Type B pancreatic cell (in vitro differentiated cells): ENCODE measurements around the gene ATG9B. TPM values are rescaled to one million over a fixed set of nuclear protein-coding genes. Genes with fewer than 3 reads are reported as not detected.

Source experiments
- DNase-seq: peaks from one replicate; pipeline ENCODE4 v3.0.0; 2021; ENCODE audit warnings: mixed read lengths; ENCODE audit not compliant: unreplicated experiment; ENCODE audit errors: extremely low spot score
- H3K27ac Mint-ChIP-seq: 2 replicates; pipeline ENCODE4 v1.8.0; 2021; ENCODE audit warnings: mild to moderate bottlenecking, mixed read lengths
- H3K27me3 Mint-ChIP-seq: 2 replicates; pipeline ENCODE4 v1.8.0; 2021; ENCODE audit warnings: mixed read lengths
- H3K36me3 Mint-ChIP-seq: 2 replicates; pipeline ENCODE4 v1.8.0; 2021; ENCODE audit warnings: mixed read lengths
- H3K4me1 Mint-ChIP-seq: one replicate; pipeline ENCODE4 v1.8.0; 2021; ENCODE audit warnings: mixed read lengths; ENCODE audit not compliant: unreplicated experiment
- H3K4me3 Mint-ChIP-seq: 2 replicates; pipeline ENCODE4 v1.8.0; 2021; ENCODE audit warnings: mild to moderate bottlenecking, mixed read lengths
- H3K9me3 Mint-ChIP-seq: 2 replicates; pipeline ENCODE4 v1.8.0; 2021; ENCODE audit warnings: mixed read lengths
- total RNA-seq: library from RNA; stranded (reverse); gene quantifications from 2 replicates; pipeline ENCODE4 v1.2.1, GENCODE V29; 2021; ENCODE audit warnings: low replicate concordance
- TF ChIP-seq, protein P1 (sequence below): fragments of 200-600 bp; sonication (generic); conservative IDR thresholded peaks from 2 replicates; pipeline ENCODE4 v1.5.0; 2021; ENCODE audit warnings: antibody characterized with exemption, mild to moderate bottlenecking

Gene ATG9B
- total RNA-seq, 1 donor from 2014 or later, result 33.8 TPM

DNA sequence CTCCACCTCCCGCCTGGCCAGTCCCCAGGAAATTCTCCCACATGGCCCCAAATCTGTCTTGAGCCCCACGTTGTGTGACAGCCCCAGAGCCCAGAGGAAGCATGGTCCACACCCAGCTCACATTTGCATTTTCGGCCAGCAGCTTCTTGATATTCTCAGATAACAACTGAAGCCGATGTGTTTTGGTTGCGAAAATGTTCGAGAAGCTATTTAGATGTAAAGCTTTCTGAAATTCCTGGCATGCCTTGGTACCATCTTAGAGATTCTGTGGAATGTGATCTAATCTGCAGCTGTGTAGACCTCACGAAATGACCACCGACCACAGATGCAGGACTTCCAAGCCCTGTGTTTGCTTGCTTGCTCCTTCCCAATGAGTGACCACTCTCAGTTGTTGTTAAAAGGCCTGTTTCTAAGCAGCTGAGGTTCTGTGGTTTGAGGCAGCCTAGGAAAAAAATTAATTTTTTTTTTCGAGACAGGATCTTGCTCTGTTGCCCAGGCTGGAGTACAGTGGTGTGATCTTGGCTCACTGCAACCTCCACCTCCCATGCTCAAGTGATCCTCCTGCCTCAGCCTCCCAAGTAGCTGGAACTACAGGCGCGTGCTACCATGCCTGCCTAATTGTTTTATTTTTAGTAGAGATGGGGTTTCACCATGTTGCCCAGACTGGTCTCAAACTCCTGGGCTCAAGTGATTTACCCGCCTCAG lies 43.9 kb upstream of the ATG9B start:
- peaks cover 3% of the 10 kb centered on the region for H3K4me1 Mint-ChIP-seq
- no peak overlapping the region for H3K27ac Mint-ChIP-seq
- no peaks in the 10 kb centered on the region for H3K9me3 Mint-ChIP-seq
- DNase-seq, result no peak
- H3K27me3 Mint-ChIP-seq, result no peaks in the 10 kb centered on the region
- H3K36me3 Mint-ChIP-seq, result peaks cover 3% of the 10 kb centered on the region
- TF ChIP-seq, protein P1, sequence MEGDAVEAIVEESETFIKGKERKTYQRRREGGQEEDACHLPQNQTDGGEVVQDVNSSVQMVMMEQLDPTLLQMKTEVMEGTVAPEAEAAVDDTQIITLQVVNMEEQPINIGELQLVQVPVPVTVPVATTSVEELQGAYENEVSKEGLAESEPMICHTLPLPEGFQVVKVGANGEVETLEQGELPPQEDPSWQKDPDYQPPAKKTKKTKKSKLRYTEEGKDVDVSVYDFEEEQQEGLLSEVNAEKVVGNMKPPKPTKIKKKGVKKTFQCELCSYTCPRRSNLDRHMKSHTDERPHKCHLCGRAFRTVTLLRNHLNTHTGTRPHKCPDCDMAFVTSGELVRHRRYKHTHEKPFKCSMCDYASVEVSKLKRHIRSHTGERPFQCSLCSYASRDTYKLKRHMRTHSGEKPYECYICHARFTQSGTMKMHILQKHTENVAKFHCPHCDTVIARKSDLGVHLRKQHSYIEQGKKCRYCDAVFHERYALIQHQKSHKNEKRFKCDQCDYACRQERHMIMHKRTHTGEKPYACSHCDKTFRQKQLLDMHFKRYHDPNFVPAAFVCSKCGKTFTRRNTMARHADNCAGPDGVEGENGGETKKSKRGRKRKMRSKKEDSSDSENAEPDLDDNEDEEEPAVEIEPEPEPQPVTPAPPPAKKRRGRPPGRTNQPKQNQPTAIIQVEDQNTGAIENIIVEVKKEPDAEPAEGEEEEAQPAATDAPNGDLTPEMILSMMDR, result no peak
- no peak overlapping the region for H3K4me3 Mint-ChIP-seq

DNA sequence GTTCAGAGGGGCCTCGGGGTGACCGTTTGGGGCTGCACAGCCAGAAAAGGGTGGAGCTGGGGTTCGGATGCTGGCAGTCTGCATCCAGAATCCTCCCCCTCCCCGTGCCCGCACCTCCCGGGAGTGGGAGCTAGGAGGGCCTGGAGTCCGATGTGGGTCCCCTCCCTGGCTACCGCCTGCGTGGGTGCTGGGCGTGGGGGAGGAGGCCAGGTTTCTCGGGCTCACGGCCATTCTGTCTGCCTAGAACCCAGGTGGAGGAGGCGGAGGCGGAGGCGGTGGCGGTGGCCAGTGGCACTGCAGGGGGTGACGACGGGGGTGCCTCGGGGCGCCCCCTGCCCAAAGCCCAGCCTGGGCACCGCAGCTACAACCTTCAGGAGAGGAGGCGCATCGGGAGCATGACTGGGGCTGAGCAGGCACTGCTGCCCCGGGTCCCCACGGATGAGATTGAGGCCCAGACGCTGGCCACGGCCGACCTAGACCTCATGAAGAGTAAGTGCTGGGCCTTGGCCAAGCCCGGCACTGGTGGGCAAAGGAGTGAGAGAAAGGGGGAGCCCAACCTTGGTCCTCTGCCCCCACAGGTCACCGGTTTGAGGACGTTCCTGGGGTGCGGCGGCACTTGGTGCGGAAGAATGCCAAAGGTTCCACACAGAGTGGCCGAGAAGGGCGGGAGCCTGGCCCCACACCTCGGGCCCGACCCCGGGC lies 42.1 kb upstream of the ATG9B start:
- Mint-ChIP-seq H3K36me3 (peaks cover 3% of the 10 kb centered on the region), H3K27me3 (no peaks in the 10 kb centered on the region), H3K4me3 (no peak overlapping the region), H3K9me3 (no peaks in the 10 kb centered on the region), H3K27ac (no peak overlapping the region), H3K4me1 (peaks cover 10% of the 10 kb centered on the region)
- TF ChIP-seq, protein P1, result no peak
- DNase-seq, result no peak

DNA sequence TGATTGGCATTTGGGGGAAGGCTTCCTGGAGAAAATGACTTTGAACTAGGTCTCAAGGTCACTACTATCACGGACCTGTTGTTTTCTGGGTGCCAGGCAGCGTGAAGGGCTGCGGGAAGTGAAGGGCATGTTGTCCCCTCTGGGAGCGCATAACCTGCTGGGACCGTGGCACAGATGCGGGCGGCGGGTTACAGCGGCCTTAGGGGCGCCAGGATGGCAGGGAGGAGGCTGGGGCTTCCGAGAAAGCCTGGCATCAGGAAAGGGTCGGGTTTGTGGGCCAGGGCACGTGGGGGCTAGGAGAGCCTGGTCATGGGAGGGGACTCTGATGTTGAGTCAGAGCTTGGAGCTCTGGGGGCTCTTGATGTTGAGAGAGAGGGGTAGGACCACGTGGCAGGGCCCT lies 41.2 kb upstream of the ATG9B start:
- no peaks in the 10 kb centered on the region for H3K27me3 Mint-ChIP-seq
- no peaks in the 10 kb centered on the region for H3K9me3 Mint-ChIP-seq
- no peak overlapping the region for H3K4me3 Mint-ChIP-seq
- no peak for DNase-seq
- no peak overlapping the region for H3K27ac Mint-ChIP-seq
- H3K4me1 Mint-ChIP-seq, result peaks cover 15% of the 10 kb centered on the region
- H3K36me3 Mint-ChIP-seq, result peaks cover 3% of the 10 kb centered on the region
- TF ChIP-seq, protein P1, result no peak

DNA sequence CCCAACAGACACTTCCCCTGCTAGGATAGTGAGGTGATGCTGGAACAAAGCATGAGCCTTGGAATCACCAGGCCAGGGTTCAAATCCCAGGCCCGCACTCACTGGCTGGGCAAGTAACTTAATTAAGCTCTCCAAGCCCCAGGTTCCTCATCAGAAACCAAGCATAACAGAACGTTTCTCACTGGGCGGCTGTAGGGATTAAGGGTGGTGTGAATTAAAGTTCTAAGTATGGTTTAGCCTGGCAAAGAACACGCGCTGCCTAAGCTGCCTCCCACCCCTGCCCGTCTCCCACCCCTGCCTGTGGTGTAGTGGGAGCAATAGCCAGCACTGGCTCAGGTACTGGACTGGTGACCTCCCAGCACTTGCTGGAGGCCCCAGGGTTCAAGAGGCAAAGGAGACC lies 40.7 kb upstream of the ATG9B start:
- no peaks in the 10 kb centered on the region for H3K9me3 Mint-ChIP-seq
- no peaks in the 10 kb centered on the region for H3K27me3 Mint-ChIP-seq

DNA sequence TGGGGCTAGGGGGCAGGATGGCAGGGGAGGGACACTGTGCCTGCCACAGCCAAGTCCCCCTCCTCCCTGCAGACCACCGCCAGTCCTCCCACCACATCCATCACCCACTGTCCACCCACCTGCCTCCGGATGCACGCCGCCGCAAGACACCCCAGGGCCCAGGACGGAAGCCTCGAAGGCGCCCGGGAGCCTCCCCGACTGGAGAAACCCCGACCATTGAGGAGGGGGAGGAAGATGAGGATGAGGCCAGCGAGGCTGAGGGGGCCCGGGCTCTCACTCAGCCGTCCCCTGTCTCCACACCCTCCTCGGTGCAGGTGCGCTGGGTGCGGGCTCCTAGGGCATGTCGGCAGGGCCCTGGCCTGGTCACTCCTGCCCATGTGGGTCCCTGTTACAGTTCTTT lies 40.2 kb upstream of the ATG9B start:
- TF ChIP-seq, protein P1, result no peak
- no peaks in the 10 kb centered on the region for H3K27me3 Mint-ChIP-seq
- no peaks in the 10 kb centered on the region for H3K9me3 Mint-ChIP-seq
- H3K27ac Mint-ChIP-seq, result no peak overlapping the region
- peaks cover 3% of the 10 kb centered on the region for H3K36me3 Mint-ChIP-seq
- peaks cover 15% of the 10 kb centered on the region for H3K4me1 Mint-ChIP-seq
- H3K4me3 Mint-ChIP-seq, result no peak overlapping the region
- DNase-seq, result no peak

More for the DNA sequence above, 40.7 kb upstream of the ATG9B start:
- no peak overlapping the region for H3K27ac Mint-ChIP-seq
- peaks cover 3% of the 10 kb centered on the region for H3K36me3 Mint-ChIP-seq
- TF ChIP-seq, protein P1, result no peak
- DNase-seq, result no peak
- peaks cover 15% of the 10 kb centered on the region for H3K4me1 Mint-ChIP-seq
- H3K4me3 Mint-ChIP-seq, result no peak overlapping the region
